Measurements from ENCODE around the gene COL1A2.

Gene COL1A2

GRCh38 chr7:94414980-94415379 lies 20.3 kb downstream of the COL1A2 start:
- no peak overlapping the region for H3K4me2 ChIP-seq (ENCODE audit: low read depth, low read length)
- H3F3A ChIP-seq (ENCODE audit: insufficient read depth, low read length): no peaks in the 10 kb centered on the region
- no peak for TF ChIP-seq CTCF (IDR thresholded peaks at IDR 0.05; ENCODE audit: low read length)
- no peak for TF ChIP-seq EZH2phosphoT487 (IDR thresholded peaks at IDR 0.05; ENCODE audit: low read length)
- no peak for TF ChIP-seq EZH2 (optimal IDR thresholded peaks at IDR 0.05; ENCODE audit: low read depth, low read length)
- no peaks in the 10 kb centered on the region for H3K9me2 ChIP-seq (replicated peaks; ENCODE audit: insufficient read depth, low read length)
- H3K27ac ChIP-seq (ENCODE audit: low read length): no peak overlapping the region
- H4K20me1 ChIP-seq (ENCODE audit: insufficient read depth, low read length): no peaks in the 10 kb centered on the region
- no peak overlapping the region for H3K9ac ChIP-seq (ENCODE audit: low read length)
- no peaks in the 10 kb centered on the region for H3K4me1 ChIP-seq (ENCODE audit: low read length)
- H3K79me2 ChIP-seq (ENCODE audit: low read length): no peaks in the 10 kb centered on the region
- DNase-seq: no peak
- no peak overlapping the region for H3K4me3 ChIP-seq (ENCODE audit: low read length)
- no peaks in the 10 kb centered on the region for H3K36me3 ChIP-seq (replicated peaks; ENCODE audit: insufficient read depth, low read length)
- H2AFZ ChIP-seq (ENCODE audit: low read length): no peak overlapping the region
- no peaks in the 10 kb centered on the region for H3K9me3 ChIP-seq (replicated peaks; ENCODE audit: insufficient read depth, low read length)
- H3K27me3 ChIP-seq (replicated peaks; ENCODE audit: insufficient read depth, low read length): no peaks in the 10 kb centered on the region

GRCh38 chr7:94417306-94417705 lies 22.6 kb downstream of the COL1A2 start:
- no peak overlapping the region for H3K4me2 ChIP-seq (ENCODE audit: low read depth, low read length)
- no peak overlapping the region for H3K27ac ChIP-seq (ENCODE audit: low read length)
- H3K4me1 ChIP-seq (ENCODE audit: low read length): no peaks in the 10 kb centered on the region

DNA sequence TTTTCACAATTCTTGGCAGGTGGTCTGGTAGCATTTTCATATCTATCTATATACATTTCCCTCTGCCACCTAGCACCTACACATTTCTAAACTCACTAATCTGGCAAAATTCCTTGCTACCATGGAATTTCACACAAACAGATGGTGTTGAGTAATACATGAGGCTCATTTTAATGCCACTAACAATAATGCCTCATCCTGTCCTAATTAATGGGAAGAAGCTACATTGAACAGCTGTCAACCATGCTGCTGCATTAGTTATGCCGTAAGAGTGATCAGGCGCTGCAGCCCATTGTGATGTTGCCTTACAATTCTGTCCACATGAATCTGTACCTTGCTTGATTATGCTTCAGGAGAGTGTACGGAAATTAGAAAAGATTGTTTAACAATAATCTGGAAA lies 23.2 kb downstream of the COL1A2 start:
- Histone ChIP-seq H4K20me1 (ENCODE audit: insufficient read depth, low read length) (no peaks in the 10 kb centered on the region), H3K4me3 (ENCODE audit: low read length) (no peak overlapping the region), H3F3A (ENCODE audit: insufficient read depth, low read length) (no peaks in the 10 kb centered on the region), H3K27me3 (replicated peaks; ENCODE audit: insufficient read depth, low read length) (no peaks in the 10 kb centered on the region), H3K4me1 (ENCODE audit: low read length) (no peaks in the 10 kb centered on the region), H3K9me3 (replicated peaks; ENCODE audit: insufficient read depth, low read length) (no peaks in the 10 kb centered on the region), H3K27ac (ENCODE audit: low read length) (no peak overlapping the region), H3K79me2 (ENCODE audit: low read length) (no peaks in the 10 kb centered on the region), H3K9ac (ENCODE audit: low read length) (no peak overlapping the region), H3K9me2 (replicated peaks; ENCODE audit: insufficient read depth, low read length) (no peaks in the 10 kb centered on the region), H2AFZ (ENCODE audit: low read length) (no peak overlapping the region), H3K36me3 (replicated peaks; ENCODE audit: insufficient read depth, low read length) (no peaks in the 10 kb centered on the region), H3K4me2 (ENCODE audit: low read depth, low read length) (no peak overlapping the region)
- TF ChIP-seq EZH2 (optimal IDR thresholded peaks at IDR 0.05; ENCODE audit: low read depth, low read length): no peak
- no peak for TF ChIP-seq EZH2phosphoT487 (IDR thresholded peaks at IDR 0.05; ENCODE audit: low read length)
- TF ChIP-seq CTCF (IDR thresholded peaks at IDR 0.05; ENCODE audit: low read length): no peak
- no peak for DNase-seq

More at GRCh38 chr7:94417306-94417705, 22.6 kb downstream of the COL1A2 start:
- Histone ChIP-seq H3K9ac (ENCODE audit: low read length) (no peak overlapping the region), H4K20me1 (ENCODE audit: insufficient read depth, low read length) (no peaks in the 10 kb centered on the region), H3F3A (ENCODE audit: insufficient read depth, low read length) (no peaks in the 10 kb centered on the region), H2AFZ (ENCODE audit: low read length) (no peak overlapping the region), H3K4me3 (ENCODE audit: low read length) (no peak overlapping the region), H3K9me3 (replicated peaks; ENCODE audit: insufficient read depth, low read length) (no peaks in the 10 kb centered on the region), H3K9me2 (replicated peaks; ENCODE audit: insufficient read depth, low read length) (no peaks in the 10 kb centered on the region), H3K36me3 (replicated peaks; ENCODE audit: insufficient read depth, low read length) (no peaks in the 10 kb centered on the region), H3K27me3 (replicated peaks; ENCODE audit: insufficient read depth, low read length) (no peaks in the 10 kb centered on the region), H3K79me2 (ENCODE audit: low read length) (no peaks in the 10 kb centered on the region)
- TF ChIP-seq EZH2phosphoT487 (IDR thresholded peaks at IDR 0.05; ENCODE audit: low read length) (no peak), CTCF (IDR thresholded peaks at IDR 0.05; ENCODE audit: low read length) (no peak), EZH2 (optimal IDR thresholded peaks at IDR 0.05; ENCODE audit: low read depth, low read length) (no peak)
- DNase-seq: no peak

All from MM.1S (cell line).